ENCODE data around the gene SLC43A2. TPM values are rescaled to one million over a fixed set of nuclear protein-coding genes. Genes with fewer than 3 reads are reported as not detected.

SLC43A2 gene
- total RNA-seq, 3 donors from 2014 or later (not counting 1 experiment from before 2014, with no cell fraction given) = 24.5 to 36.0 (median 30.3) TPM

- Mint-ChIP-seq H3K27ac (no peak overlapping the region), H3K4me1 (no peaks in the 10 kb centered on the region), H3K4me3 (no peak overlapping the region), H3K9me3 (no peaks in the 10 kb centered on the region), H3K36me3 (no peaks in the 10 kb centered on the region), H3K27me3 (ENCODE audit: low read depth in 2 of 2) (no peaks in the 10 kb centered on the region)
- TF ChIP-seq CTCF (IDR thresholded peaks at IDR 0.05) = no peak
- ATAC-seq (no peak), DNase-seq (no peak)
- Histone ChIP-seq H3K9me3 (ENCODE audit: control insufficient read depth, insufficient read depth, low read length) (no peaks in the 10 kb centered on the region), H3K36me3 (ENCODE audit: control insufficient read depth, insufficient read depth, low read length) (peaks cover 6% of the 10 kb centered on the region), H3K27me3 (ENCODE audit: control insufficient read depth, insufficient read depth, low read length) (no peaks in the 10 kb centered on the region), H3K4me3 (ENCODE audit: low read length) (no peak overlapping the region), H3K27ac (ENCODE audit: low read length) (no peak overlapping the region), H3K4me1 (ENCODE audit: control insufficient read depth, insufficient read depth, low read length) (peaks cover 9% of the 10 kb centered on the region)
- intact Hi-C loops (cut with micrococcal nuclease) = no loop called here
- WGBS (ENCODE audit: insufficient coverage) = 97% methylated on average over 9 of the region's 10 CpGs
These were observed 107.5 kb downstream of the SLC43A2 start for GRCh38 chr17:1521086-1521640.

GRCh38 chr17:1519678-1520077 is 109.0 kb downstream of the SLC43A2 start:
- DNase-seq (no peak), ATAC-seq (no peak)
- Histone ChIP-seq H3K4me1 (ENCODE audit: control insufficient read depth, insufficient read depth, low read length) (peaks cover 24% of the 10 kb centered on the region), H3K36me3 (ENCODE audit: control insufficient read depth, insufficient read depth, low read length) (peaks cover 4% of the 10 kb centered on the region), H3K27me3 (ENCODE audit: control insufficient read depth, insufficient read depth, low read length) (no peaks in the 10 kb centered on the region), H3K27ac (ENCODE audit: low read length) (no peak overlapping the region), H3K4me3 (ENCODE audit: low read length) (no peak overlapping the region), H3K9me3 (ENCODE audit: control insufficient read depth, insufficient read depth, low read length) (no peaks in the 10 kb centered on the region)
- TF ChIP-seq CTCF (IDR thresholded peaks at IDR 0.05) = no peak
- Mint-ChIP-seq H3K27ac (no peak overlapping the region), H3K9me3 (no peaks in the 10 kb centered on the region), H3K36me3 (no peaks in the 10 kb centered on the region), H3K4me3 (no peak overlapping the region), H3K4me1 (peaks cover 9 to 11% of the 10 kb centered on the region in 2 donors), H3K27me3 (ENCODE audit: low read depth in 2 of 2) (no peaks in the 10 kb centered on the region)
- intact Hi-C loops (cut with micrococcal nuclease) = loop anchor here (5.0 kb wide), 1 partner anchor 108 kb away; the partner anchor contains the start of gene SLC43A2
- WGBS (ENCODE audit: insufficient coverage) = 92% methylated on average over 7 of the region's 7 CpGs

Other genes with a start within 250 kb of the SLC43A2 start
- 100 to 1,000 TPM; 116 to 134 (median 132) TPM for gene YWHAE, start 228.6 kb downstream of the SLC43A2 start, total RNA-seq
- 10 to 100 TPM; 15.9 to 19.6 (median 16.7) TPM for gene CRK, start 172.6 kb downstream of the SLC43A2 start, total RNA-seq
- 10 to 100 TPM in 2 of 3 donors, 1 to 10 TPM in 1; 4.0 to 39.6 (median 24.0) TPM for gene MYO1C, start 136.1 kb downstream of the SLC43A2 start, total RNA-seq
- gene INPP5K, start 112.2 kb downstream of the SLC43A2 start, total RNA-seq = 100 to 1,000 TPM; 278 to 317 (median 292) TPM
- gene PITPNA, start 66.0 kb downstream of the SLC43A2 start, total RNA-seq = 10 to 100 TPM; 61.8 to 78.2 (median 73.6) TPM
- gene SCARF1, start 16.9 kb upstream of the SLC43A2 start, total RNA-seq = 1 to 10 TPM in 2 of 3 donors, under 1 TPM in 1; 0.59 to 3.1 (median 1.0) TPM
- 1 to 10 TPM; 2.3 to 5.1 (median 4.0) TPM for gene RILP, start 21.0 kb upstream of the SLC43A2 start, total RNA-seq
- 100 to 1,000 TPM; 475 to 508 (median 480) TPM for gene PRPF8, start 56.0 kb upstream of the SLC43A2 start, total RNA-seq
- under 1 TPM; 0.18 to 0.28 (median 0.28) TPM for gene TLCD2, start 81.5 kb upstream of the SLC43A2 start, total RNA-seq
- 10 to 100 TPM; 40.8 to 54.2 (median 46.2) TPM for gene WDR81, start 95.9 kb upstream of the SLC43A2 start, total RNA-seq
- under 1 TPM; 0.47 to 0.84 (median 0.48) TPM for gene SERPINF2, start 114.0 kb upstream of the SLC43A2 start, total RNA-seq
- 1 to 10 TPM in 2 of 3 donors, not detected in 1; 1.0 to 2.1 TPM for gene SERPINF1, start 133.2 kb upstream of the SLC43A2 start, total RNA-seq
- 10 to 100 TPM; 20.3 to 37.8 (median 24.3) TPM for gene SMYD4, start 201.1 kb upstream of the SLC43A2 start, total RNA-seq
- 100 to 1,000 TPM in 1 of 3 donors, 10 to 100 TPM in 2; 70.9 to 101 (median 98.9) TPM for gene RPA1, start 201.2 kb upstream of the SLC43A2 start, total RNA-seq